Mesangial cell (primary cell): Measurements from ENCODE around the gene TSPAN11. TPM values are rescaled to one million over a fixed set of nuclear protein-coding genes. Genes with fewer than 3 reads are reported as not detected.

Source experiments
- total RNA-seq: library from RNA; depleted of rRNA; stranded (reverse); fragments of >200 nt; gene quantifications from 2 replicates; pipeline ENCODE4 v1.2.3, GENCODE V29; 2015

Gene TSPAN11
- total RNA-seq, result 1.0 TPM in 1 of 2 replicates, not detected in the other

GRCh38 chr12:30926243-30927221, at the start of gene TSPAN11:
Gene TSPAN11, plus strand, starts transcription at chr12:30926748. Its CDS starts 27,244 bp downstream, at chr12:30953992.

Other genes starting within 250 kb of the TSPAN11 start
- gene IPO8, start 230.9 kb upstream of the TSPAN11 start, total RNA-seq, result 16.1 and 21.6 TPM in 2 replicates
- gene CAPRIN2, start 171.8 kb upstream of the TSPAN11 start, total RNA-seq, result 15.0 and 15.3 TPM in 2 replicates
- gene DDX11, start 147.1 kb downstream of the TSPAN11 start, total RNA-seq, result 10.8 and 41.2 TPM in 2 replicates